ENCODE measurements around the gene PPP1R2B.

The PPP1R2B gene

GRCh38 chr5:156883316-156883875 lies 33.3 kb downstream of the PPP1R2B start:
- DNase-seq, result no peak

GRCh38 chr5:156888520-156888919 lies 38.4 kb downstream of the PPP1R2B start:
- DNase-seq, result no peak

- DNase-seq, result no peak
Measured at GRCh38 chr5:156892223-156892622, 42.1 kb downstream of the PPP1R2B start.

DNA sequence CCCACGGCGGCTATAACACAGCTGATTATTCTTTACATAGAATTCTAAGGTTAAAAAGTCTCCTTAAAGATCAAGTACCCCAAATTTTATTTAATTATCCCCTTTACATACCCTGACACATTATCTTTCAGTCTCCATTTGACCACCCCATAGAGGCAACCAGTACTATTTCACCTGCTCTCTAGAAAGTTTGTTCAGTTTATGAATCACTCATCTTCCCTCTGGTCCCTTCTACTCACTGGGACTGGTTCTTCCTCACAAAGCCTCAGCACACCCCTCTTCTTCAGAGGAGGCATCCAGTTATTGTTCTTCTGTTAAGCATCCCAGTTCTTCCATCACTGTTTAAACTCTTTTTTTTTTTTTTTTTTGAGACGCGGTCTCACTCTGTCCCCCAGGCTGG lies 42.8 kb downstream of the PPP1R2B start:
- DNase-seq, result no peak

DNA sequence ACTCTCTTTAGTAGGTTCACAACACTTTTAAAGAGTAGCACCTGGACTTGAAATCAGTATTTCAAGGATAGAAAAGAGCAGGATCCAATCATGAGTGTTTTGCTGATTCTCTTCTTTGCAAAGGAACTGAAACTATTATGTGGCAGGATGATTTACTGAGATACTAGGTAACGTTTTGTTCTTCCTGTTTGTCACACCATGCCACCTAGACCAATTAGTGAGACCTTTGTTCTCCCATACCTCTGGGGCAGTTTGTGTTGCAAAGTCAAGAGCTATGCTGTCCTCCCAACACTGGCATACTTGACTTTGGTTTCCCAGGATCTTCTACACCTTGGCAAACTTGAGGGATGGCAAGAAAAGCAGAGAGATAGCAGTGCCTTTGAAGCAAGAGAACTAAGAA lies 43.4 kb downstream of the PPP1R2B start:
- no peak for DNase-seq

GRCh38 chr5:156896546-156896945 lies 46.5 kb downstream of the PPP1R2B start:
- no peak for DNase-seq

Measured in NK-92 treated with Interleukin-12 subunit alpha and Interleukin-12 subunit beta, amount 100 ng/mL, for 24 hours (cell line).